ENCODE measurements around the gene APP.

GRCh38 chr21:25936776-25937175 is 233.8 kb downstream of the APP start:
- TF ChIP-seq, protein P1, sequence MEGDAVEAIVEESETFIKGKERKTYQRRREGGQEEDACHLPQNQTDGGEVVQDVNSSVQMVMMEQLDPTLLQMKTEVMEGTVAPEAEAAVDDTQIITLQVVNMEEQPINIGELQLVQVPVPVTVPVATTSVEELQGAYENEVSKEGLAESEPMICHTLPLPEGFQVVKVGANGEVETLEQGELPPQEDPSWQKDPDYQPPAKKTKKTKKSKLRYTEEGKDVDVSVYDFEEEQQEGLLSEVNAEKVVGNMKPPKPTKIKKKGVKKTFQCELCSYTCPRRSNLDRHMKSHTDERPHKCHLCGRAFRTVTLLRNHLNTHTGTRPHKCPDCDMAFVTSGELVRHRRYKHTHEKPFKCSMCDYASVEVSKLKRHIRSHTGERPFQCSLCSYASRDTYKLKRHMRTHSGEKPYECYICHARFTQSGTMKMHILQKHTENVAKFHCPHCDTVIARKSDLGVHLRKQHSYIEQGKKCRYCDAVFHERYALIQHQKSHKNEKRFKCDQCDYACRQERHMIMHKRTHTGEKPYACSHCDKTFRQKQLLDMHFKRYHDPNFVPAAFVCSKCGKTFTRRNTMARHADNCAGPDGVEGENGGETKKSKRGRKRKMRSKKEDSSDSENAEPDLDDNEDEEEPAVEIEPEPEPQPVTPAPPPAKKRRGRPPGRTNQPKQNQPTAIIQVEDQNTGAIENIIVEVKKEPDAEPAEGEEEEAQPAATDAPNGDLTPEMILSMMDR (IDR thresholded peaks at IDR 0.05; ENCODE audit: borderline replicate concordance, extremely low read depth, low read length, poor library complexity, severe bottlenecking), result no peak
- no peak for TF ChIP-seq EZH2 (IDR thresholded peaks at IDR 0.05; ENCODE audit: borderline replicate concordance, low read depth, low read length, severe bottlenecking)
